Heart left ventricle (tissue), 16 donors: ENCODE data around the gene WNT10A. TPM values are rescaled to one million over a fixed set of nuclear protein-coding genes. Genes with fewer than 3 reads are reported as not detected.

ENCODE experiments used
- ATAC-seq, 4 donors: fragments of 200-7000 bp; cut with Tn5 transposase; one replicate each; pipeline ENCODE4 v1.9.1; 2020 to 2022; ENCODE audit warnings: moderate library complexity in 4 of 4, mild to moderate bottlenecking in 3 of 4, moderate number of reproducible peaks in 1 of 4
- DNase-seq, 5 donors: peaks; one replicate each; pipeline ENCODE4 v3.0.0-alpha.2; 2020
- H3K27ac ChIP-seq, 12 donors: fragments of 200-600 bp; sonication (generic) in 4 of 12; one replicate each; pipeline versions ENCODE4 v1.5.0 to v1.8.0; 2016 to 2022; ENCODE audit warnings: mild to moderate bottlenecking in 2 of 12
- H3K27me3 ChIP-seq, 9 donors: fragments of 200-600 bp; sonication (generic) in 2 of 9; one replicate each; pipeline versions ENCODE4 v1.5.1 to v1.8.0; 2016 to 2022; ENCODE audit warnings: mild to moderate bottlenecking in 3 of 9
- H3K36me3 ChIP-seq, 9 donors: fragments of 200-600 bp; sonication (generic) in 2 of 9; one replicate each; pipeline versions ENCODE4 v1.5.0 to v1.8.0; 2018 to 2022; ENCODE audit warnings: mild to moderate bottlenecking in 2 of 9
- H3K4me1 ChIP-seq, 12 donors: fragments of 200-600 bp; sonication (generic) in 4 of 12; one replicate each; pipeline versions ENCODE4 v1.5.0 to v1.8.0; 2016 to 2022; ENCODE audit warnings: mild to moderate bottlenecking in 3 of 12
- H3K4me3 ChIP-seq, 12 donors: fragments of 200-600 bp; sonication (generic) in 4 of 12; one replicate each; pipeline versions ENCODE4 v1.5.0 to v1.8.0; 2017 to 2022; ENCODE audit warnings: mild to moderate bottlenecking in 9 of 12, moderate library complexity in 4 of 12
- H3K9me3 ChIP-seq, 12 donors: fragments of 200-600 bp; sonication (generic) in 4 of 12; one replicate each; pipeline versions ENCODE4 v1.5.0 to v1.8.0; 2016 to 2022; ENCODE audit warnings: mild to moderate bottlenecking in 1 of 12
- CTCF ChIP-seq, 12 donors: fragments of 200-600 bp; sonication (generic) in 4 of 12; IDR thresholded peaks; one replicate each; pipeline versions ENCODE4 v1.5.0 to v1.8.0; 2018 to 2022; ENCODE audit warnings: antibody characterized with exemption in 12 of 12, mild to moderate bottlenecking in 5 of 12
- POLR2A ChIP-seq, 2 donors: fragments of 450-650 bp; IDR thresholded peaks; one replicate each; pipeline ENCODE4 v1.6.1; 2017; ENCODE audit warnings: antibody characterized with exemption in 2 of 2, mild to moderate bottlenecking in 2 of 2, moderate library complexity in 2 of 2
- WGBS, 4 donors: extraction: QIAGEN DNeasy Blood & Tissue Kit in 2 of 4; methylation state at CpG; one replicate each; pipeline versions ENCODE4 v1.1.5 to v1.1.7; 2013 to 2018; 5-methylcytosine and 5-hydroxymethylcytosine counted together
- intact Hi-C, 10 donors: fragments of 100-400 bp; cut with DNase I; formaldehyde crosslinking; loops; one replicate each; pipeline versions ENCODE4 v1.11.1 to v1.14.2; 2022
- polyA plus RNA-seq, 2 donors: library from polyadenylated mRNA; stranded (reverse); fragments of 200-250 nt; gene quantifications; one replicate each; pipeline ENCODE4 v1.2.3, GENCODE V29; 2013
- total RNA-seq, 9 donors: library from RNA; depleted of rRNA in 2 of 9; stranded (reverse); fragments of >200 nt in 2 of 9; fragmentation: NEBNext Ultra II Directional in 3 of 9; extraction: Animal tissue kit (Norgen Biotek cat#: 25700) in 3 of 9; gene quantifications; one replicate each; pipeline versions ENCODE4 v1.1.0 to v1.2.4, GENCODE V29; 2016 to 2023
- donor health status: ischemic (EF 13 %, LVEDD 7.1; RV severe dilation, severe dysfunction).
- donor health status: healthy with polysubstance abuse.
- donor health status: DM: no; HTN: yes; CAD: no.
- donor health status: DM: no; HTN: no; CAD: no.
- donor health status: ischemic (EF 25% LVEDD 6.9; RV normal size, moderate dysfunction).
- donor health status: ischemic (EF 25% LVEDD 5.7; RV mildly dilated, moderate dysfunction).
- donor health status: healthy.
- donor health status: DM: yes; HTN: yes; CAD: no.
- donor health status: ischemic (EF 35%, LVEDD 5.7; RV mildly dilated, moderate dysfunction).
- donor health status: nonischemic (EF 11% LVEDD 7.7; RV severe dilation, severe dysfunction).
- donor health status: DM: yes; HTN: yes; CAD: no.
- donor health status: PGD.
- donor health status: ischemic (EF 29% LVEDD 5.4; RV normal size, mild dysfunction).
- donor health status: nonischemic (EF 23%, LVEDD 6.1; RV moderate dilation, normal function).

WNT10A gene
- total and polyA plus RNA-seq, 11 donors, result 0.08 to 1.3 (median 0.16) TPM; not detected in 8

GRCh38 chr2:218908721-218909619, 28.3 kb downstream of the WNT10A start:
- Histone ChIP-seq H3K27me3 (peaks cover 0 to 20% (median 0%) of the 10 kb centered on the region in 9 donors), H3K27ac (peak overlapping the region in 2 of 12 donors; percentile 16 to 25), H3K4me1 (peaks cover 0 to 15% (median 6%) of the 10 kb centered on the region in 12 donors), H3K36me3 (no peaks in the 10 kb centered on the region), H3K4me3 (peak overlapping the region; percentile 24 to 62 (median 56)), H3K9me3 (no peaks in the 10 kb centered on the region)
- DNase-seq (peak; percentile 82 to 92 (median 89)), ATAC-seq (peak; percentile 78 to 99 (median 96))
- no peak for TF ChIP-seq POLR2A (IDR thresholded peaks at IDR 0.05)
- TF ChIP-seq CTCF (IDR thresholded peaks at IDR 0.05), result no peak
- WGBS, 4 donors, result 3 to 6% (median 4%) methylated on average over 38 to 58 of the region's 58 CpGs
- intact Hi-C loops, result no loop called here

- peaks cover 0 to 15% (median 6%) of the 10 kb centered on the region in 12 donors for H3K4me1 ChIP-seq
- H3K9me3 ChIP-seq, result no peaks in the 10 kb centered on the region
- H3K4me3 ChIP-seq, result no peak overlapping the region
- H3K27ac ChIP-seq, result no peak overlapping the region
- TF ChIP-seq CTCF (IDR thresholded peaks at IDR 0.05) (no peak), POLR2A (IDR thresholded peaks at IDR 0.05) (no peak)
- 80 to 89% (median 86%) methylated on average over 6 of the region's 6 CpGs for WGBS, 4 donors
- H3K36me3 ChIP-seq, result no peaks in the 10 kb centered on the region
- H3K27me3 ChIP-seq, result peaks cover 0 to 12% (median 3%) of the 10 kb centered on the region in 9 donors
- DNase-seq (no peak), ATAC-seq (no peak)
- intact Hi-C loops, result no loop called here
Observed at GRCh38 chr2:218910741-218911140, 30.1 kb downstream of the WNT10A start.

- peaks cover 0 to 4% (median 0%) of the 10 kb centered on the region in 12 donors for H3K9me3 ChIP-seq
- intact Hi-C loops, result no loop called here
- DNase-seq (no peak), ATAC-seq (no peak)
- peaks cover 0 to 73% (median 5%) of the 10 kb centered on the region in 9 donors for H3K27me3 ChIP-seq
- 84 to 94% (median 88%) methylated on average over 1 of the region's 1 CpG for WGBS, 4 donors
- no peaks in the 10 kb centered on the region for H3K4me1 ChIP-seq
- H3K27ac ChIP-seq, result no peak overlapping the region
- TF ChIP-seq CTCF (IDR thresholded peaks at IDR 0.05) (no peak), POLR2A (IDR thresholded peaks at IDR 0.05) (no peak)
- H3K4me3 ChIP-seq, result no peak overlapping the region
- H3K36me3 ChIP-seq, result no peaks in the 10 kb centered on the region
Observed at GRCh38 chr2:218920504-218920903, 39.9 kb downstream of the WNT10A start.

DNA sequence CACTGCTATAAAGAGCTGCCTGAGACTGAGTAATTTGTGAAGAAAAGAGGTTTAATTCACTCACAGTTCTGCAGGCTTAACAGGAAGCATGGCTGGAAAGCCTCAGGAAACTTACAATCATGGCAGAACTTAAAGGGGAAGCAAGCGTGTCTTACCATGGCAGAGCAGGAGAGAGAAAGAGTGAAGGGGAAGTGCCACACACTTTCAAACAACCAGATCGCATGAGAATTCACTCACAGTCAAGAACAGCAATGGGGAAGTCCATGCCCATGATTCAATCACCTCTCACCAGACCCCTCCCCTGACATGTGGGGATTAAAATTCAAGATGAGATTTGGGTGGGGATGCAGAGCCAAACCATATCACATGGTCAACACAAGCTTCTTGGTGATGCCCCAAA, 44.1 kb downstream of the WNT10A start:
- 78 to 93% (median 86%) methylated on average over 2 of the region's 2 CpGs for WGBS, 4 donors
- Histone ChIP-seq H3K27me3 (peaks cover 0 to 49% (median 5%) of the 10 kb centered on the region in 9 donors), H3K27ac (no peak overlapping the region), H3K4me3 (no peak overlapping the region), H3K4me1 (no peaks in the 10 kb centered on the region), H3K9me3 (peaks cover 0 to 4% (median 0%) of the 10 kb centered on the region in 12 donors), H3K36me3 (no peaks in the 10 kb centered on the region)
- TF ChIP-seq POLR2A (IDR thresholded peaks at IDR 0.05), result no peak
- no peak for TF ChIP-seq CTCF (IDR thresholded peaks at IDR 0.05)
- DNase-seq, result no peak
- intact Hi-C loops, result no loop called here
- ATAC-seq, result no peak
